IMR-90 (cell line): Measurements from ENCODE around the gene GRID1. TPM values are rescaled to one million over a fixed set of nuclear protein-coding genes. Genes with fewer than 3 reads are reported as not detected.

ENCODE experiments used
- ATAC-seq: fragments of 200-7000 bp; cut with Tn5 transposase; 2 replicates; pipeline ENCODE4 v1.9.1; 2020; ENCODE audit warnings: low read depth, mild to moderate bottlenecking, moderate library complexity
- BruUV-seq: library from RNA; stranded (reverse); fragments of 400-500 nt; replicated peaks from 2 replicates; lab custom pipeline; 2021; lab: Mats Ljungman, UMichigan
- CTCF ChIA-PET: fragments of 300-600 bp; formaldehyde crosslinking; extraction: SDS; loops from one replicate; lab custom pipeline; 2021; ENCODE audit warnings: antibody characterized with exemption; lab: Yijun Ruan, JAX
- POLR2A ChIA-PET: fragments of 300-600 bp; sonication (Branson Sonifier 250); formaldehyde crosslinking; loops from one replicate; lab custom pipeline; 2022; ENCODE audit warnings: antibody characterized with exemption; ENCODE audit not compliant: unreplicated experiment; lab: Charles Lee
- DNase-seq: peaks from one replicate; pipeline ENCODE4 v3.0.0; 2013
- H2AFZ ChIP-seq: replicated peaks from 2 replicates; pipeline ENCODE3; 2013; ENCODE audit warnings: low read length, mild to moderate bottlenecking; ENCODE audit not compliant: poor library complexity
- H2AK5ac ChIP-seq: 2 replicates; pipeline ENCODE4 v1.6.1; 2013; ENCODE audit warnings: low read depth, low read length, inconsistent platforms
- H2AK9ac ChIP-seq: replicated peaks from 2 replicates; pipeline ENCODE3; 2013; ENCODE audit warnings: mild to moderate bottlenecking, low read depth, low read length, moderate library complexity; ENCODE audit not compliant: poor library complexity
- H2BK120ac ChIP-seq: 2 replicates; pipeline ENCODE4 v1.6.1; 2013; ENCODE audit warnings: low read depth, low read length, inconsistent platforms
- H2BK15ac ChIP-seq: 3 replicates; pipeline ENCODE4 v1.6.1; 2013; ENCODE audit warnings: low read depth, low read length, inconsistent platforms
- H2BK20ac ChIP-seq: 2 replicates; pipeline ENCODE4 v1.6.1; 2013; ENCODE audit warnings: low read depth, mild to moderate bottlenecking, inconsistent platforms, low read length, moderate library complexity
- H2BK5ac ChIP-seq: 2 replicates; pipeline ENCODE4 v1.6.1; 2013; ENCODE audit warnings: mild to moderate bottlenecking, low read depth, low read length, inconsistent platforms; ENCODE audit not compliant: poor library complexity, severe bottlenecking
- H3K14ac ChIP-seq: replicated peaks from 2 replicates; pipeline ENCODE4 v1.6.1; 2013; ENCODE audit warnings: low read depth, low read length, inconsistent platforms
- H3K18ac ChIP-seq: 2 replicates; pipeline ENCODE4 v1.6.1; 2013; ENCODE audit warnings: low read depth, low read length, control low read depth
- H3K23ac ChIP-seq: 2 replicates; pipeline ENCODE4 v1.6.1; 2013; ENCODE audit warnings: low read depth, low read length, inconsistent platforms
- H3K27ac ChIP-seq: 2 replicates; pipeline ENCODE4 v1.5.1; 2013; ENCODE audit warnings: mild to moderate bottlenecking, control low read depth, low read length; ENCODE audit not compliant: insufficient read depth
- H3K27me3 ChIP-seq: 2 replicates; pipeline ENCODE4 v1.6.1; 2013; ENCODE audit warnings: low read length; ENCODE audit not compliant: control insufficient read depth, insufficient read depth
- H3K36me3 ChIP-seq: 2 replicates; pipeline ENCODE4 v1.6.1; 2013; ENCODE audit warnings: low read length, mixed read lengths; ENCODE audit not compliant: control insufficient read depth, insufficient read depth
- H3K4ac ChIP-seq: 2 replicates; pipeline ENCODE4 v1.6.1; 2013; ENCODE audit warnings: low read depth, low read length, inconsistent platforms
- H3K4me1 ChIP-seq: 2 replicates; pipeline ENCODE4 v1.6.1; 2013; ENCODE audit warnings: low read length, mixed read lengths; ENCODE audit not compliant: control insufficient read depth, insufficient read depth
- H3K4me2 ChIP-seq: 2 replicates; pipeline ENCODE4 v1.6.1; 2013; ENCODE audit warnings: low read depth, mild to moderate bottlenecking, control low read depth, low read length, moderate library complexity
- H3K4me3 ChIP-seq: 2 replicates; pipeline ENCODE4 v1.5.1; 2013; ENCODE audit warnings: low read depth, mild to moderate bottlenecking, control low read depth, low read length, moderate library complexity; ENCODE audit not compliant: insufficient read depth
- H3K56ac ChIP-seq: 2 replicates; pipeline ENCODE4 v1.6.1; 2013; ENCODE audit warnings: low read length, inconsistent platforms; ENCODE audit not compliant: insufficient read depth; ENCODE audit errors: extremely low read depth
- H3K79me1 ChIP-seq, 2 experiments: 2 replicates each; pipeline ENCODE4 v1.6.1; 2013; ENCODE audit warnings: low read length in 2 of 2, inconsistent platforms in 1 of 2, low read depth in 1 of 2
- H3K9ac ChIP-seq: 2 replicates; pipeline ENCODE4 v1.6.1; 2013; ENCODE audit warnings: low read depth, low read length, control low read depth
- H3K9me1 ChIP-seq: 2 replicates; pipeline ENCODE4 v1.6.1; 2013; ENCODE audit warnings: low read length, inconsistent platforms; ENCODE audit not compliant: insufficient read depth
- H3K9me3 ChIP-seq: 2 replicates; pipeline ENCODE4 v1.6.1; 2013; ENCODE audit warnings: low read length; ENCODE audit not compliant: control insufficient read depth, insufficient read depth
- H4K20me1 ChIP-seq: 2 replicates; pipeline ENCODE4 v1.6.1; 2013; ENCODE audit warnings: low read length, inconsistent platforms; ENCODE audit not compliant: insufficient read depth
- H4K5ac ChIP-seq: 2 replicates; pipeline ENCODE4 v1.6.1; 2013; ENCODE audit warnings: mild to moderate bottlenecking, low read depth, low read length, control low read depth
- H4K8ac ChIP-seq, 2 experiments: 2 replicates each; pipeline ENCODE4 v1.6.1; 2013; ENCODE audit warnings: low read depth in 2 of 2, low read length in 2 of 2, control low read depth in 1 of 2, inconsistent platforms in 1 of 2
- H4K91ac ChIP-seq: 2 replicates; pipeline ENCODE4 v1.6.1; 2013; ENCODE audit warnings: low read depth, low read length, inconsistent platforms; ENCODE audit not compliant: insufficient read depth
- BHLHE40 ChIP-seq: fragments of 150-350 bp; IDR thresholded peaks from 2 replicates; pipeline ENCODE4 v1.6.1; 2016; ENCODE audit warnings: mild to moderate bottlenecking, low read depth, low read length
- CEBPB ChIP-seq: IDR thresholded peaks from 2 replicates; pipeline ENCODE4 v1.6.1; 2012; ENCODE audit warnings: low read depth, low read length, improper control_type of control experiment
- CHD1 ChIP-seq: IDR thresholded peaks from 2 replicates; pipeline ENCODE4 v1.6.1; 2012; ENCODE audit warnings: low read depth, low read length, improper control_type of control experiment
- CTCF ChIP-seq: conservative IDR thresholded peaks from 2 replicates; pipeline ENCODE4 v1.5.1; 2012; ENCODE audit warnings: mild to moderate bottlenecking, low read depth, low read length, improper control_type of control experiment
- ELK1 ChIP-seq: fragments of 150-350 bp; IDR thresholded peaks from 2 replicates; pipeline ENCODE4 v1.6.1; 2016; ENCODE audit warnings: low read depth, mild to moderate bottlenecking, low read length, moderate library complexity, borderline replicate concordance
- FOS ChIP-seq: fragments of 150-350 bp; IDR thresholded peaks from 2 replicates; pipeline ENCODE4 v1.6.1; 2016; ENCODE audit warnings: low read depth, low read length
- MAFK ChIP-seq: IDR thresholded peaks from 2 replicates; pipeline ENCODE4 v1.6.1; 2012; ENCODE audit warnings: low read depth, low read length, improper control_type of control experiment
- MAZ ChIP-seq: IDR thresholded peaks from 2 replicates; pipeline ENCODE4 v1.6.1; 2012; ENCODE audit warnings: low read depth, mild to moderate bottlenecking, low read length, improper control_type of control experiment, moderate library complexity, borderline replicate concordance
- MXI1 ChIP-seq: IDR thresholded peaks from 2 replicates; pipeline ENCODE4 v1.6.1; 2012; ENCODE audit warnings: low read depth, mild to moderate bottlenecking, low read length, moderate library complexity, borderline replicate concordance
- NFE2L2 ChIP-seq: fragments of 150-350 bp; IDR thresholded peaks from 2 replicates; pipeline ENCODE4 v1.6.1; 2016; ENCODE audit warnings: low read depth, mild to moderate bottlenecking, low read length
- RAD21 ChIP-seq: IDR thresholded peaks from 2 replicates; pipeline ENCODE4 v1.6.1; 2012; ENCODE audit warnings: low read length, improper control_type of control experiment
- RCOR1 ChIP-seq: IDR thresholded peaks from 2 replicates; pipeline ENCODE4 v1.6.1; 2012; ENCODE audit warnings: mild to moderate bottlenecking, low read length, improper control_type of control experiment; ENCODE audit not compliant: insufficient replicate concordance
- USF2 ChIP-seq: fragments of 150-350 bp; IDR thresholded peaks from 2 replicates; pipeline ENCODE4 v1.6.1; 2017; ENCODE audit warnings: mild to moderate bottlenecking, antibody characterized with exemption, low read length, low read depth
- WGBS, 2 experiments: methylation state at CpG; one replicate each; pipeline versions ENCODE4 v1.1.5 to v1.1.7; 2013; ENCODE audit warnings: missing lambda C conversion rate in 2 of 2; ENCODE audit not compliant: insufficient read length in 1 of 2; ENCODE audit errors: extremely low coverage in 2 of 2; 5-methylcytosine and 5-hydroxymethylcytosine counted together
- dilution Hi-C: fragments of 300-500 bp; cut with HindIII; formaldehyde crosslinking; loops from one replicate; pipeline ENCODE4 v1.14.3; 2018; ENCODE audit warnings: low sequenced_read_pairs; ENCODE audit not compliant: unreplicated experiment
- in situ Hi-C: fragments of 300-500 bp; cut with MboI; formaldehyde crosslinking; loops from 3 replicates; pipeline ENCODE4 v1.14.3; 2019; ENCODE audit warnings: low sequenced_read_pairs, inconsistent platforms, mixed read lengths
- intact Hi-C: fragments of 100-400 bp; cut with micrococcal nuclease; formaldehyde crosslinking; loops from 2 replicates; pipeline ENCODE4 v1.10.0; 2022
- polyA plus RNA-seq, 3 experiments: library from polyadenylated mRNA; depleted of rRNA; stranded (reverse); fragments of >200 nt; gene quantifications; 2 replicates each; pipeline ENCODE4 v1.2.3, GENCODE V29; 2012; ENCODE audit warnings: low replicate concordance in 1 of 3
- total RNA-seq: library from RNA; depleted of rRNA; stranded (reverse); fragments of >200 nt; gene quantifications from 2 replicates; pipeline ENCODE4 v1.2.3, GENCODE V29; 2012

Gene GRID1
- total and polyA plus RNA-seq, 2 of the 4 experiments (the other 2 are of a cell fraction), result not detected

- DNase-seq, result no peak
- Histone ChIP-seq H3K14ac (no peak overlapping the region), H3K18ac (no peak overlapping the region), H3K4ac (no peak overlapping the region), H3K9me3 (no peaks in the 10 kb centered on the region), H2BK15ac (no peak overlapping the region), H2AK9ac (no peak overlapping the region), H2AFZ (no peak overlapping the region), H4K5ac (no peak overlapping the region), H2BK5ac (no peak overlapping the region), H3K23ac (no peak overlapping the region), H2BK120ac (no peak overlapping the region), H3K4me2 (no peak overlapping the region), H2BK20ac (no peak overlapping the region), H4K8ac (no peak overlapping the region), H3K4me3 (no peak overlapping the region), H2AK5ac (no peak overlapping the region), H3K56ac (no peak overlapping the region), H3K4me1 (peaks cover 3% of the 10 kb centered on the region; the same call in 1 of the 2 replicates), H3K79me1 (no peaks in the 10 kb centered on the region), H3K27ac (no peak overlapping the region), H4K91ac (no peak overlapping the region), H3K9ac (no peak overlapping the region), H3K36me3 (no peaks in the 10 kb centered on the region), H3K27me3 (peaks cover 13% of the 10 kb centered on the region), H4K20me1 (no peaks in the 10 kb centered on the region; the same call in 1 of the 2 replicates), H3K9me1 (no peaks in the 10 kb centered on the region)
- intact Hi-C loops, result no loop called here
- ChIA-PET CTCF (no interaction called here), POLR2A (no interaction called here)
- no TSS peak for BruUV-seq
- no peak for ATAC-seq
- TF ChIP-seq RCOR1 (no peak), CTCF (no peak), RAD21 (no peak), MXI1 (no peak), USF2 (no peak), ELK1 (no peak), CHD1 (no peak), FOS (no peak), BHLHE40 (no peak), CEBPB (no peak), NFE2L2 (no peak), MAFK (no peak), MAZ (no peak)
- 75% methylated on average over 4 of the region's 7 CpGs; no CpG with 5 or more reads in 1 of the 2 experiments for WGBS, 2 experiments
- dilution Hi-C loops, result no loop called here
- in situ Hi-C loops, result loop anchor here (5.0 kb wide), 1 partner anchor 190 kb away; no protein-coding TSS in a partner anchor
Measured at GRCh38 chr10:86397120-86397519, 30.5 kb upstream of the GRID1 start.
